Raji (cell line): Measurements from ENCODE around the gene TTF2.

Experiments
- POLR2A ChIP-seq: IDR thresholded peaks from 2 replicates; pipeline ENCODE4 v1.6.1; 2011; ENCODE audit warnings: low read depth, low read length, control low read depth; ENCODE audit not compliant: insufficient read depth

Gene TTF2

GRCh38 chr1:117067533-117068370 is 7.6 kb downstream of the TTF2 start:
- TF ChIP-seq POLR2A: no peak

- TF ChIP-seq POLR2A: no peak
Measured at GRCh38 chr1:117068580-117068979, 8.5 kb downstream of the TTF2 start.

GRCh38 chr1:117069220-117069844 is 9.2 kb downstream of the TTF2 start:
- no peak for TF ChIP-seq POLR2A

GRCh38 chr1:117070124-117070523 is 10.0 kb downstream of the TTF2 start:
- no peak for TF ChIP-seq POLR2A

GRCh38 chr1:117076648-117077047 is 16.5 kb downstream of the TTF2 start:
- no peak for TF ChIP-seq POLR2A

- TF ChIP-seq POLR2A: no peak
Measured at GRCh38 chr1:117077267-117077666, 17.1 kb downstream of the TTF2 start.

GRCh38 chr1:117079737-117080136 is 19.6 kb downstream of the TTF2 start:
- no peak for TF ChIP-seq POLR2A

- no peak for TF ChIP-seq POLR2A
Measured at GRCh38 chr1:117084231-117084630, 24.1 kb downstream of the TTF2 start.

GRCh38 chr1:117087686-117088085 is 27.6 kb downstream of the TTF2 start:
- TF ChIP-seq POLR2A: no peak

GRCh38 chr1:117089996-117090395 is 29.9 kb downstream of the TTF2 start:
- no peak for TF ChIP-seq POLR2A

GRCh38 chr1:117092594-117092993 is 32.5 kb downstream of the TTF2 start:
- TF ChIP-seq POLR2A: no peak

GRCh38 chr1:117093091-117093534 is 33.0 kb downstream of the TTF2 start:
- TF ChIP-seq POLR2A: no peak

GRCh38 chr1:117093870-117094621 is 33.9 kb downstream of the TTF2 start:
- no peak for TF ChIP-seq POLR2A

GRCh38 chr1:117094841-117095604 is 34.9 kb downstream of the TTF2 start:
- TF ChIP-seq POLR2A: no peak

- no peak for TF ChIP-seq POLR2A
Measured at GRCh38 chr1:117096951-117097408, 36.9 kb downstream of the TTF2 start.
